ENCODE measurements around the gene RBKS. TPM values are rescaled to one million over a fixed set of nuclear protein-coding genes. Genes with fewer than 3 reads are reported as not detected.

RBKS gene
- total RNA-seq, 2 donors from 2014 or later, result 1.0 to 7.6 TPM

- Histone ChIP-seq H3K27ac (no peak overlapping the region), H3K4me1 (peaks cover 20% of the 10 kb centered on the region), H3K4me3 (no peak overlapping the region), H3K27me3 (no peaks in the 10 kb centered on the region), H3K36me3 (replicated peaks in 1 of 2; ENCODE audit: insufficient read depth in 1 of 2, low read depth in 2 of 2) (no peaks in the 10 kb centered on the region), H3K9me3 (no peaks in the 10 kb centered on the region)
- intact Hi-C loops (cut with DNase I), result no loop called here
- no peak for ATAC-seq
- 89 to 94% methylated on average over 3 of the region's 3 CpGs for WGBS, 2 donors
- TF ChIP-seq POLR2A (IDR thresholded peaks at IDR 0.05) (no peak), CTCF (IDR thresholded peaks at IDR 0.05) (no peak)
- DNase-seq, result no peak
These were observed 2.4 kb downstream of the RBKS start for GRCh38 chr2:27887830-27888229.

GRCh38 chr2:27887111-27887510 lies 3.1 kb downstream of the RBKS start:
- Histone ChIP-seq H3K27ac (no peak overlapping the region), H3K4me1 (peaks cover 20% of the 10 kb centered on the region), H3K27me3 (no peaks in the 10 kb centered on the region), H3K4me3 (no peak overlapping the region), H3K36me3 (replicated peaks in 1 of 2; ENCODE audit: insufficient read depth in 1 of 2, low read depth in 2 of 2) (no peaks in the 10 kb centered on the region), H3K9me3 (no peaks in the 10 kb centered on the region)
- 29 to 82% methylated on average over 2 of the region's 2 CpGs for WGBS, 2 donors
- ATAC-seq, result no peak
- DNase-seq, result no peak
- intact Hi-C loops (cut with DNase I), result no loop called here
- no peak for TF ChIP-seq CTCF (IDR thresholded peaks at IDR 0.05)
- TF ChIP-seq POLR2A (IDR thresholded peaks at IDR 0.05), result no peak

GRCh38 chr2:27886322-27886721 lies 3.9 kb downstream of the RBKS start:
- ATAC-seq (no peak), DNase-seq (no peak)
- Histone ChIP-seq H3K27me3 (no peaks in the 10 kb centered on the region), H3K36me3 (replicated peaks in 1 of 2; ENCODE audit: insufficient read depth in 1 of 2, low read depth in 2 of 2) (no peaks in the 10 kb centered on the region), H3K4me3 (no peak overlapping the region), H3K27ac (no peak overlapping the region), H3K9me3 (no peaks in the 10 kb centered on the region), H3K4me1 (peaks cover 12% of the 10 kb centered on the region)
- intact Hi-C loops (cut with DNase I), result no loop called here
- WGBS, 2 donors, result 92 to 94% methylated on average over 6 of the region's 6 CpGs
- no peak for TF ChIP-seq POLR2A (IDR thresholded peaks at IDR 0.05)
- TF ChIP-seq CTCF (IDR thresholded peaks at IDR 0.05), result no peak

- intact Hi-C loops (cut with DNase I), result no loop called here
- H3K36me3 ChIP-seq (replicated peaks in 1 of 2; ENCODE audit: insufficient read depth in 1 of 2, low read depth in 2 of 2), result no peaks in the 10 kb centered on the region
- 54 to 73% methylated on average over 1 of the region's 1 CpG for WGBS, 2 donors
- H3K4me1 ChIP-seq, result peaks cover 7% of the 10 kb centered on the region
- H3K4me3 ChIP-seq, result no peak overlapping the region
- H3K27ac ChIP-seq, result no peak overlapping the region
- no peak for TF ChIP-seq POLR2A (IDR thresholded peaks at IDR 0.05)
- TF ChIP-seq CTCF (IDR thresholded peaks at IDR 0.05), result no peak
- ATAC-seq, result no peak
- H3K27me3 ChIP-seq, result no peaks in the 10 kb centered on the region
- DNase-seq, result no peak
- no peaks in the 10 kb centered on the region for H3K9me3 ChIP-seq
These were observed 4.5 kb downstream of the RBKS start for GRCh38 chr2:27885661-27886060.

GRCh38 chr2:27885234-27885633 lies 5.0 kb downstream of the RBKS start:
- TF ChIP-seq CTCF (IDR thresholded peaks at IDR 0.05) (no peak), POLR2A (IDR thresholded peaks at IDR 0.05) (no peak)
- no peaks in the 10 kb centered on the region for H3K36me3 ChIP-seq (replicated peaks in 1 of 2; ENCODE audit: insufficient read depth in 1 of 2, low read depth in 2 of 2)
- intact Hi-C loops (cut with DNase I), result no loop called here
- no peak overlapping the region for H3K4me3 ChIP-seq
- WGBS, 2 donors, result 87 to 89% methylated on average over 1 of the region's 1 CpG
- H3K9me3 ChIP-seq, result no peaks in the 10 kb centered on the region
- DNase-seq (no peak), ATAC-seq (no peak)
- H3K4me1 ChIP-seq, result peaks cover 7% of the 10 kb centered on the region
- H3K27ac ChIP-seq, result no peak overlapping the region
- H3K27me3 ChIP-seq, result no peaks in the 10 kb centered on the region
